Astrocyte of the spinal cord (primary cell): Measurements from ENCODE around the gene BUD13.
A peak's percentile ranks its signal among the peaks of the same experiment; 100 is the strongest.

Experiments
- DNase-seq: peaks from one replicate; pipeline ENCODE4 v3.0.0; 2011; ENCODE audit warnings: low read depth, low spot score
- H3K4me3 ChIP-seq: 2 replicates; pipeline ENCODE4 v1.5.1; 2011; ENCODE audit warnings: low read depth, mild to moderate bottlenecking, low read length, moderate library complexity
- CTCF ChIP-seq: IDR thresholded peaks from 2 replicates; pipeline ENCODE4 v1.5.1; 2012; ENCODE audit warnings: low read depth, mild to moderate bottlenecking, low read length, inconsistent platforms
- in situ Hi-C: cut with HindIII; loops from 2 replicates; pipeline ENCODE4 v1.10.0; 2017; ENCODE audit warnings: low sequenced_read_pairs

BUD13 gene

GRCh38 chr11:116786326-116786725, 13.5 kb upstream of the BUD13 start:
- DNase-seq, result no peak
- no peak overlapping the region for H3K4me3 ChIP-seq
- in situ Hi-C loops, result no loop called here
- no peak for TF ChIP-seq CTCF

GRCh38 chr11:116782728-116783127, 9.9 kb upstream of the BUD13 start:
- in situ Hi-C loops, result no loop called here
- DNase-seq, result peak; percentile 19
- H3K4me3 ChIP-seq, result no peak overlapping the region
- TF ChIP-seq CTCF, result no peak

GRCh38 chr11:116778556-116778955, 5.8 kb upstream of the BUD13 start:
- DNase-seq, result no peak
- in situ Hi-C loops, result no loop called here

DNA sequence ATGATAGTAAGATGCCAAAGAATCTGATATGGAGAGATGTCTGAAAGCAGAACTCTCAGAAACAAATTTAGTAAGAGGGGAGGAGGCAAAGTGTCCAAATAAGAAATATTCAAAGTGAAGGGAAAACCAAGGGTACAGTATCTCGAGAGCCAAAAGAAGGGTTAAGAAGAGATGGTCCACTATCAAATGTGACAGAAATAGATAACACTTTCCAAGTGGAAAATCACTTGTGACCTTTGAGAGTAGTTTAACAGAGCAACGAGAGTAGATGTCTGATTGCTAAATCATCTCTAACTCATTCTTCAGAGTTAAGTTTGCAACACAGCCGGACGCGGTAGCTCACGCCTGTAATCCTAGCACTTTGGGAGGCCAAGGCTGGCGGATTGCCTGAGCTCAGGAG, 4.3 kb upstream of the BUD13 start:
- H3K4me3 ChIP-seq, result no peak overlapping the region
- in situ Hi-C loops, result no loop called here
- TF ChIP-seq CTCF, result no peak
- no peak for DNase-seq

More at GRCh38 chr11:116778556-116778955, 5.8 kb upstream of the BUD13 start:
- no peak overlapping the region for H3K4me3 ChIP-seq
- no peak for TF ChIP-seq CTCF

GRCh38 chr11:116776522-116776984, 3.8 kb upstream of the BUD13 start:
- no peak for TF ChIP-seq CTCF
- no peak overlapping the region for H3K4me3 ChIP-seq
- in situ Hi-C loops, result no loop called here
- no peak for DNase-seq

- TF ChIP-seq CTCF, result no peak
- DNase-seq, result no peak
- in situ Hi-C loops, result no loop called here
- no peak overlapping the region for H3K4me3 ChIP-seq
Observed at GRCh38 chr11:116775975-116776374, 3.2 kb upstream of the BUD13 start.

GRCh38 chr11:116774661-116775060, 1.9 kb upstream of the BUD13 start:
- H3K4me3 ChIP-seq, result no peak overlapping the region
- no peak for DNase-seq
- TF ChIP-seq CTCF, result no peak
- in situ Hi-C loops, result no loop called here
